ENCODE measurements around the gene TMOD2. TPM values are rescaled to one million over a fixed set of nuclear protein-coding genes. Genes with fewer than 3 reads are reported as not detected.

TMOD2 gene
- total RNA-seq, 1 donor from 2014 or later, result 14.7 TPM

DNA sequence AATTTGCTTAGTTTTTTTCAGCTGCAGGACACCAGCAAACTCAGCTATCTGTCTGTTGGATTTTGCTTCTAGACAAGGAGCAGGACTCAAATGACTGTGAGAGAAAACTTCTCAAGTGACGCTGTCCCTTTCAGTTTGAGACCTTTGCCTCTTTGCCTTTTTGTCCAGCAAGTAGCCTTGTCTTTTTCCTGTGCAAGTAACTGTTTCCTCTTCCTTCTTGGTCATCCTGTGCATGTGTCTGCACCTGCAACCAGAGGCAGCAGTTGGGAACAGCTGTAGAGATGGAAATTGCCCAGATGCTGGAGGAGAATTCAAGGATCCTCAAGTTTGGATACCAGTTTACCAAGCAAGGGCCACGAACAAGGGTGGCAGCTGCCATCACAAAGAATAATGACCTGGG, 54.7 kb downstream of the TMOD2 start:
- no peaks in the 10 kb centered on the region for H3K27me3 ChIP-seq (ENCODE audit: low read depth)
- ATAC-seq (no peak), DNase-seq (no peak)
- H3K4me1 ChIP-seq, result no peaks in the 10 kb centered on the region
- intact Hi-C loops (cut with DNase I), result no loop called here
- H3K4me3 ChIP-seq, result no peak overlapping the region
- peaks cover 20% of the 10 kb centered on the region for H3K36me3 ChIP-seq
- H3K27ac ChIP-seq, result no peak overlapping the region
- TF ChIP-seq, protein P1, sequence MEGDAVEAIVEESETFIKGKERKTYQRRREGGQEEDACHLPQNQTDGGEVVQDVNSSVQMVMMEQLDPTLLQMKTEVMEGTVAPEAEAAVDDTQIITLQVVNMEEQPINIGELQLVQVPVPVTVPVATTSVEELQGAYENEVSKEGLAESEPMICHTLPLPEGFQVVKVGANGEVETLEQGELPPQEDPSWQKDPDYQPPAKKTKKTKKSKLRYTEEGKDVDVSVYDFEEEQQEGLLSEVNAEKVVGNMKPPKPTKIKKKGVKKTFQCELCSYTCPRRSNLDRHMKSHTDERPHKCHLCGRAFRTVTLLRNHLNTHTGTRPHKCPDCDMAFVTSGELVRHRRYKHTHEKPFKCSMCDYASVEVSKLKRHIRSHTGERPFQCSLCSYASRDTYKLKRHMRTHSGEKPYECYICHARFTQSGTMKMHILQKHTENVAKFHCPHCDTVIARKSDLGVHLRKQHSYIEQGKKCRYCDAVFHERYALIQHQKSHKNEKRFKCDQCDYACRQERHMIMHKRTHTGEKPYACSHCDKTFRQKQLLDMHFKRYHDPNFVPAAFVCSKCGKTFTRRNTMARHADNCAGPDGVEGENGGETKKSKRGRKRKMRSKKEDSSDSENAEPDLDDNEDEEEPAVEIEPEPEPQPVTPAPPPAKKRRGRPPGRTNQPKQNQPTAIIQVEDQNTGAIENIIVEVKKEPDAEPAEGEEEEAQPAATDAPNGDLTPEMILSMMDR (IDR thresholded peaks at IDR 0.05), result no peak
- H3K9me3 ChIP-seq, result no peaks in the 10 kb centered on the region

DNA sequence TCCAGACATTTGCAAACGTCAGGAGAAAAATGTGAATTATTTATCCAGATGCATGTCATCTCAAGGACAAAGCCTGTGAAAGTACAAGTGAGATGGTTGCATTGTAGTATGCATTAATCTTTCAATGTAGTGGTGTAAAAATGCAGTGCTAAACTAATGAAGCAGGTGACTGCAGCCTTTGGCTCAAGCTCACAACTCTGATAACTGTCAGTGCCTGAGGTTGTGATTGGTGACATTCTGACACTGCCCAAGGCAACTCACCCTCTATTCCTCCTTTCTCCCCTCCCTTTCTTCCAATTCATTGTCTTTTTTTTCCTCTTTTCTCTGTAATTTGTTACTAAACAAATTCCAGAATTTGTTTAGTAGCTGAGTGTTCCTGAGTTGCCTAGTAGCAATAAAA, 58.1 kb downstream of the TMOD2 start:
- H3K36me3 ChIP-seq, result peaks cover 20% of the 10 kb centered on the region
- H3K27ac ChIP-seq, result no peak overlapping the region
- intact Hi-C loops (cut with DNase I), result no loop called here
- no peak overlapping the region for H3K4me3 ChIP-seq
- H3K9me3 ChIP-seq, result no peaks in the 10 kb centered on the region
- H3K27me3 ChIP-seq (ENCODE audit: low read depth), result no peaks in the 10 kb centered on the region
- TF ChIP-seq, protein P1 (IDR thresholded peaks at IDR 0.05), result no peak
- no peak for DNase-seq
- no peak for ATAC-seq
- no peaks in the 10 kb centered on the region for H3K4me1 ChIP-seq

DNA sequence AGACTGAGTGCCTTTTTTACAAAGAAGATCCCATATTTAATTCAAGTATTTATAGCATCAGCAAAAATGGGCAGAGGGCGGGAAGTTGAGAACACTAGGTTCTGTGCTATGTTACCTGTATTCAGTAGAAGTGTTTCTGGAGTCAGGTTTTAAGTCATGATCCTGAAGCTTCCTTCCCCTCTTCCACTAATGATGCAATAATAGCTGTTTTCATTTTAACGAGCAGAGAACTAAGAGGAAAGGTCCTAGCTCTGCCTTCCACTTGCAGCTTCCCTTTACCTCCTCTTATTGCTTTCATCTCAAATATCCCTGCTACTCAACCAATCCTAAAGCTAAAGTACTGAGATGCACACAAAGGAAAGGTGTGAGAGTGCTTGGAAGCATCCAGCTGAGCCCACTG, 61.2 kb downstream of the TMOD2 start:
- DNase-seq (no peak), ATAC-seq (no peak)
- peaks cover 8% of the 10 kb centered on the region for H3K4me1 ChIP-seq
- intact Hi-C loops (cut with DNase I), result no loop called here
- H3K9me3 ChIP-seq, result no peaks in the 10 kb centered on the region
- peaks cover 9% of the 10 kb centered on the region for H3K36me3 ChIP-seq
- TF ChIP-seq, protein P1 (IDR thresholded peaks at IDR 0.05), result no peak
- no peak overlapping the region for H3K27ac ChIP-seq
- H3K4me3 ChIP-seq, result no peak overlapping the region
- no peaks in the 10 kb centered on the region for H3K27me3 ChIP-seq (ENCODE audit: low read depth)

DNA sequence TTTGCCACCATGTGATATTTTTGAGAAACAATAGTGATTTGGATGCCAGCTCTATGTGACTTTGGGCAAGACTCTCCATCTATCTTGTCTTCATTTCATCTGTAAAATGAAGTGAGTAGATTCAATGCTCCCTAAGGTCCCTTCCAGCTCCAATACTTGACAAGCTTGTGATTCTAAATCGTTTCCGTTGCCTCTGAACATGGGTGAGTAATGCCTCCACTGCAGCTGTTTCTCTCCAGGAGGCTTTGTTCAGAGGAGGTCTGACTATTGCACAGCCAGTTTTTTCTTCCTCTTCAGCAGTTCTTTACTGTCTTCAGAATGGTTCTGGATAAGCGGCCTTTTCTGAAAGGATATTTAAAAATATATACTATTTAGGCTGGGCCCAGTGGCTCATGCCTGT, 63.2 kb downstream of the TMOD2 start:
- Histone ChIP-seq H3K27me3 (ENCODE audit: low read depth) (no peaks in the 10 kb centered on the region), H3K27ac (no peak overlapping the region), H3K4me1 (peaks cover 8% of the 10 kb centered on the region), H3K36me3 (no peaks in the 10 kb centered on the region), H3K4me3 (no peak overlapping the region), H3K9me3 (no peaks in the 10 kb centered on the region)
- no peak for DNase-seq
- no peak for ATAC-seq
- intact Hi-C loops (cut with DNase I), result no loop called here
- TF ChIP-seq, protein P1 (IDR thresholded peaks at IDR 0.05), result no peak

DNA sequence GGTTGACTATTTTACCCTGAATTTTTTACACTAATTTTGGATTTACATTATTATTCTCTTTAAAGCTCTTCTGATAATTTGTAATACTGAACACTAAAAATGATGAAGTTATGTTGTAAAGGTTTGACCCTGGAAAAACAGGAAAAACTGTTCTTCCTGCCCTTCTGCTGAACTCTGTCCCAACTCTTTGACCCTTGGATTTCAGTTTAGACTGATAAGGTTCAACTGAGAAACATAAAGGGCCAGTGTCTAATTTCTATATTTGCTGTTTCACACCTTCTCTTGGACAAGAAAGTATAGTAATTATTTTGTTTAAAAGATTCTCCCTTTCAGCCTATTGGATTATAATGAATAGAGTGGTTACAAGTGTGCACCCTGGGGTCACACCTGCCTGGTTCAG, 65.2 kb downstream of the TMOD2 start:
- no peak for ATAC-seq
- intact Hi-C loops (cut with DNase I), result no loop called here
- TF ChIP-seq, protein P1 (IDR thresholded peaks at IDR 0.05), result no peak

DNA sequence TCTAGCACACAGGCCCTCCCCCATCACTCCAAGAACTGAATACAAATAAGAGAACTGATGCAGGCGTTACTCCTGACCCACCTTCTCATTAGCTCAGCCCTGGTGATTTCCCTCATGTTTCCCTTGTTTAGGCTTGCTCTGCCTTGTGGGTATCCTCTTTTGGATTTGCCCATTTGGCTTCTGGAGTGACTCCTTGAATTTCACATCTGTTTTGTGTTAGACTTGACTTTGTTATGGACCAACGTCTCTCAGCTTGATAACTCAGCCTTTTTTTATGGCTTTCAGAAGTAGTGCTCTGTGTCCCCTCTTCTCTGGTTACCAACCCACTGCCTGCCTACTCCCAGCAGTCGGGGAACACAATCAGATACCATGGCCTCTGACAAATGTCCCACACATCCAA, 66.8 kb downstream of the TMOD2 start:
- H3K4me1 ChIP-seq, result peaks cover 8% of the 10 kb centered on the region
- H3K9me3 ChIP-seq, result peaks cover 9% of the 10 kb centered on the region
- no peak overlapping the region for H3K27ac ChIP-seq
- H3K27me3 ChIP-seq (ENCODE audit: low read depth), result no peaks in the 10 kb centered on the region
- TF ChIP-seq, protein P1 (IDR thresholded peaks at IDR 0.05), result no peak
- no peaks in the 10 kb centered on the region for H3K36me3 ChIP-seq
- ATAC-seq (no peak), DNase-seq (no peak)
- intact Hi-C loops (cut with DNase I), result no loop called here
- H3K4me3 ChIP-seq, result no peak overlapping the region

More for the DNA sequence above, 65.2 kb downstream of the TMOD2 start:
- peaks cover 8% of the 10 kb centered on the region for H3K4me1 ChIP-seq
- no peak overlapping the region for H3K27ac ChIP-seq
- no peak overlapping the region for H3K4me3 ChIP-seq
- no peaks in the 10 kb centered on the region for H3K36me3 ChIP-seq
- peaks cover 7% of the 10 kb centered on the region for H3K9me3 ChIP-seq
- no peak for DNase-seq
- H3K27me3 ChIP-seq (ENCODE audit: low read depth), result no peaks in the 10 kb centered on the region
